Astrocyte of the spinal cord (primary cell): ENCODE measurements around the gene KBTBD12.

Experiments
- DNase-seq: peaks from one replicate; pipeline ENCODE4 v3.0.0; 2011; ENCODE audit warnings: low read depth, low spot score
- H3K4me3 ChIP-seq: 2 replicates; pipeline ENCODE4 v1.5.1; 2011; ENCODE audit warnings: low read depth, mild to moderate bottlenecking, low read length, moderate library complexity
- CTCF ChIP-seq: IDR thresholded peaks from 2 replicates; pipeline ENCODE4 v1.5.1; 2012; ENCODE audit warnings: low read depth, mild to moderate bottlenecking, low read length, inconsistent platforms
- in situ Hi-C: cut with HindIII; loops from 2 replicates; pipeline ENCODE4 v1.10.0; 2017; ENCODE audit warnings: low sequenced_read_pairs

KBTBD12 gene

GRCh38 chr3:128012050-128012449 lies 97.0 kb downstream of the KBTBD12 start:
- no peak for DNase-seq
- no peak for TF ChIP-seq CTCF
- H3K4me3 ChIP-seq = no peak overlapping the region
- in situ Hi-C loops = no loop called here

- in situ Hi-C loops = no loop called here
- no peak for DNase-seq
- TF ChIP-seq CTCF = no peak
- no peak overlapping the region for H3K4me3 ChIP-seq
Measured at GRCh38 chr3:128014548-128014947, 99.5 kb downstream of the KBTBD12 start.

- in situ Hi-C loops = no loop called here
- H3K4me3 ChIP-seq = no peak overlapping the region
- DNase-seq = no peak
- TF ChIP-seq CTCF = no peak
Measured at GRCh38 chr3:128016502-128016901, 101.5 kb downstream of the KBTBD12 start.

GRCh38 chr3:128021768-128022372 lies 106.8 kb downstream of the KBTBD12 start:
- no peak overlapping the region for H3K4me3 ChIP-seq
- no peak for DNase-seq
- TF ChIP-seq CTCF = no peak
- in situ Hi-C loops = no loop called here

- no peak for TF ChIP-seq CTCF
Measured at GRCh38 chr3:128033102-128033501, 118.1 kb downstream of the KBTBD12 start.

GRCh38 chr3:128036119-128036518 lies 121.1 kb downstream of the KBTBD12 start:
- no peak for TF ChIP-seq CTCF
- DNase-seq = no peak
- no peak overlapping the region for H3K4me3 ChIP-seq
- in situ Hi-C loops = no loop called here

More at GRCh38 chr3:128033102-128033501, 118.1 kb downstream of the KBTBD12 start:
- no peak overlapping the region for H3K4me3 ChIP-seq
- DNase-seq = no peak
- in situ Hi-C loops = no loop called here
